Measurements from ENCODE around the gene TRMT1. TPM values are rescaled to one million over a fixed set of nuclear protein-coding genes. Genes with fewer than 3 reads are reported as not detected.

The TRMT1 gene
- total RNA-seq, 1 experiment from 2014 or later, result 109 TPM

GRCh38 chr19:13137290-13137794, 20.8 kb upstream of the TRMT1 start:
- intact Hi-C loops (cut with micrococcal nuclease; ENCODE audit: unreplicated experiment), result no loop called here
- BruUV-seq (replicated peaks), result no TSS peak
- Histone ChIP-seq H3K27me3 (replicated peaks; ENCODE audit: insufficient read depth, low read depth, low read length, poor library complexity) (no peaks in the 10 kb centered on the region), H3K27ac (ENCODE audit: low read depth, low read length, poor library complexity, severe bottlenecking) (no peak overlapping the region), H3K9me3 (ENCODE audit: low read depth, low read length, poor library complexity, severe bottlenecking) (no peaks in the 10 kb centered on the region), H3K4me3 (ENCODE audit: low read depth, low read length, poor library complexity, severe bottlenecking) (no peak overlapping the region), H3K4me1 (ENCODE audit: insufficient read depth, low read length, poor library complexity, severe bottlenecking) (no peaks in the 10 kb centered on the region), H3K36me3 (ENCODE audit: insufficient read depth, low read length, poor library complexity, severe bottlenecking) (peaks cover 49% of the 10 kb centered on the region)
- CTCF ChIA-PET, result no interaction called here
- TF ChIP-seq EZH2 (IDR thresholded peaks at IDR 0.05; ENCODE audit: borderline replicate concordance, low read depth, low read length, poor library complexity, severe bottlenecking) (no peak), CTCF (conservative IDR thresholded peaks at IDR 0.05; ENCODE audit: low read depth, low read length) (no peak)
- no peak for DNase-seq (ENCODE audit: low spot score)
- POLR2A ChIA-PET (ENCODE audit: low non-redundant PET), result interaction anchor here (0.6 kb wide), 1 partner anchor 127 kb away, joined by 3 read pairs; no protein-coding TSS in a partner anchor

- no peak overlapping the region for H3K27ac ChIP-seq (ENCODE audit: low read depth, low read length, poor library complexity, severe bottlenecking)
- CTCF ChIA-PET, result interaction anchor here (0.5 kb wide), 1 partner anchor 11 kb away, joined by 4 read pairs; no protein-coding TSS in a partner anchor
These were observed 18.8 kb upstream of the TRMT1 start for GRCh38 chr19:13135068-13136062.

More at GRCh38 chr19:13135068-13136062, 18.8 kb upstream of the TRMT1 start:
- intact Hi-C loops (cut with micrococcal nuclease; ENCODE audit: unreplicated experiment), result no loop called here
- H3K9me3 ChIP-seq (ENCODE audit: low read depth, low read length, poor library complexity, severe bottlenecking), result no peaks in the 10 kb centered on the region
- H3K27me3 ChIP-seq (replicated peaks; ENCODE audit: insufficient read depth, low read depth, low read length, poor library complexity), result no peaks in the 10 kb centered on the region
- H3K36me3 ChIP-seq (ENCODE audit: insufficient read depth, low read length, poor library complexity, severe bottlenecking), result peaks cover 49% of the 10 kb centered on the region
- POLR2A ChIA-PET (ENCODE audit: low non-redundant PET), result interaction anchor here (0.6 kb wide), 1 partner anchor 236 kb away, joined by 3 read pairs; no protein-coding TSS in a partner anchor
- TF ChIP-seq CTCF (conservative IDR thresholded peaks at IDR 0.05; ENCODE audit: low read depth, low read length) (no peak), EZH2 (IDR thresholded peaks at IDR 0.05; ENCODE audit: borderline replicate concordance, low read depth, low read length, poor library complexity, severe bottlenecking) (no peak)
- no peak overlapping the region for H3K4me3 ChIP-seq (ENCODE audit: low read depth, low read length, poor library complexity, severe bottlenecking)
- no TSS peak for BruUV-seq (replicated peaks)
- no peaks in the 10 kb centered on the region for H3K4me1 ChIP-seq (ENCODE audit: insufficient read depth, low read length, poor library complexity, severe bottlenecking)
- DNase-seq (ENCODE audit: low spot score), result no peak
